ENCODE data around the gene CD70.
"Not testable (repeated sequence)": the region's sequence is repeated elsewhere in the genome, so short reads cannot be mapped to it uniquely, and the experiment has no call there.

CD70 gene

DNA sequence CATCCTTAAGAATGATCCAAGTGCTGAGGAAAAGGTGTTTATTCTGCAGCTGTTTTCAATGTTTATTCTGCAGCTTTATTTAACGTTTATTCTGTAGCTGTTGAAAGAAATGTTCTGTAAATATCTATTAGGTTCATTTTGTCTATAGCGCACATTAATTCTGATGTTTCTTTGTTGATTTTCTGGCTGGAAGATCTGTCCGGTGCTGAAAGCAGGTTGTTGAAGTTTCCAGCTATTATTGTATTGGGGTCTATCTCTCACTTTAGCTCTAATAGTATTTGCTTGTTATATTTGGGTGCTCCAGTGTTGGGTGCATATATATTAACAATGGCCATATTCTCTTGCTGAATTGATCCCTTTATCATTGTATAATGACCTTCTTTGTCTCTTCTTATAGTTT, 20.2 kb downstream of the CD70 start:
- no peak for DNase-seq (ENCODE audit: low read depth)

DNA sequence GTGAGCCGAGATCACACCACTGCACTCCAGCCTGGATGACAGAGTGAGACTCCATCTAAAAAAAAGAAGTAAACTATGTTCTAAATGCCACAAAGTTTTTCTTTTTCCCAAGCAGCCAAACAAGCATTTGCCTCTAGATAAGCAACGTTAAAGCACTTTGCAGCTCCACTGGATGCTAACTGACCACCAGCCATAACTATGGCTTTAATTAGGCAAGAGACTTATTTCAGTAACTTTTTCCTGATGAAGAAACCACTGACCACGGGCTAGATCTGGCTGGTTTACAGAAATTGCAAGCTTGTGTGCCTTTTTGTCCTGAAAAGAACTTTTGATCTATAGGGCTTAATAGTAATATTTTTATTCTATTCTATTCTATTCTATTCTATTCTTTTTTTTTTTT, 22.1 kb downstream of the CD70 start:
- DNase-seq (ENCODE audit: low read depth): no peak

DNA sequence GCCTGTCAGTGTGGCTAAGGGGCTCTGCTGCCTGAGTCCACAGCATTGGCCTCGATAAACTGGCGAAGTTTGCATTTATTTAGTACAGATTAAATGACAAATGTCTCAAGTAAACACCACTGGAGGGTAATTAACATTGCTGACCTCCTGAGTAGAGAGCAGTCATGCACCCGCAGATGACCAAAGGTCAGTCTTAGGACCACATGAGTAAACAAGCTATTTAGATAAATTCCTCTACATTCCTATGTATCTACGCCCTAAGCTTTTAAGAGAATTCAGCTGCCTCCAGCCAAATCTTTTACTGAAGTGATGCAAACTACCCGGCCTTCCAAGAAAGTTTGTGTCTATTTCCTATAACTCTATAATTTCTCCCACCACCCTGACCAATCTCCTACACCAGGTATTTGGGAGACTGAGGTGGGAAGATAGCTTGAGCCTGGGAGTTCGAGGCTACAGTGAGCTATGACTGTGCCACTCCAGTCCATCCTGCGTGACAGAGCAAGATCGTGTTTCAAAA, 22.9 kb downstream of the CD70 start:
- DNase-seq (ENCODE audit: low read depth): no peak

DNA sequence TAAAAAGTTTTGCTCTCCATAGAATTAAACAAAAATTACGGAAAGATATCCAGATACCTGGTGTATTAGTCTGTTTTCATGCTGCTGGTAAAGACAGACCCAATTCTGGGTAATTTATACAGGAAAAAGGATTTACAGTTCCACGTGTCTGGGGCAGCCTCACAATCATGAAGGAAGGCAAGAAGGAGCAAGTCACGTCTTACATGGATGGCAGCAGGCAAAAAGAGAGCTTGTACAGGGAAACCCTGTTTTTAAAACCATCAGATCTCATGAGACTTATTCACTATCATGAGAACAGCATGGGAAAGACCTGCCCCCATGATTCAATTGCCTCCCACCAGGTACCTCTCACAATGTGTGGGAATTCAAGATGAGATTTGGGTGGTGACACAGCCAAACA, 24.2 kb downstream of the CD70 start:
- not testable (repeated sequence) for DNase-seq (ENCODE audit: low read depth)

DNA sequence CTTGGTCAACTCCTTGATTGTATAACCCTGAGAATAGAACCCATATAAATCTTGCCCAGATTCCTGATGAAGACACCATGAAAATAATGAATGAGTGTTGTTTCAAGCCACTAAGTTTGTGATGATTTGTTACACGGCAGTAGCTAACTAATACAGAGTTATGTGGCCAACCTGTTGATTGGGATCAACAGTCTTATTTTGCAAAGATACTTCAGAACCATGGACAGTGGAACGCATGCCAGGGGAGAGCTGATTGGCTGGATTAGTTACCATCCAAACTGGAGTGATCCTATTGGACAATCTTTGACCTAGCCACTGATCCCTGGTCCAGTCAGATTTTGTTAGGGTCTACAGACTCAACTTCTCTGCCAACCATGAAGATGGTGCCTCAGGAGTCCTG, 26.6 kb downstream of the CD70 start:
- DNase-seq (ENCODE audit: low read depth): no peak

DNA sequence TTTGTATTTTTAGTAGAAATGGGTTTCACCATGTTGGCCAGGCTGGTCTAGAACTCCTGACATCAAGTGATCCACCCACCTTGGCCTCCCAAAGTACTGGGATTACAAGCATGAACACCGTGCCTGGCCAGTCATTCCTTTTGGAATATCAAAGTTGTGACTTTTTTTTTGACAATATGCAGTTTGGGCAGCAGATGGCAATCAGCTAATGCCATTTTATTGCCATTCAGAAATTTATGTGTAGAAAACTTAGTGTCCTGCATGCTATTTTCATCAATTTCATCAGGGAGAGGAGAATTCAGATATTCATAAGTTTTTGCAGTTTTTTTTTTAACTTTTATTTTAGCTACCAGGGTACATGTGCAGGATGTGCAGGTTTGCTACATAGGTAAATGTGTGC, 28.5 kb downstream of the CD70 start:
- DNase-seq (ENCODE audit: low read depth): not testable (repeated sequence)

DNA sequence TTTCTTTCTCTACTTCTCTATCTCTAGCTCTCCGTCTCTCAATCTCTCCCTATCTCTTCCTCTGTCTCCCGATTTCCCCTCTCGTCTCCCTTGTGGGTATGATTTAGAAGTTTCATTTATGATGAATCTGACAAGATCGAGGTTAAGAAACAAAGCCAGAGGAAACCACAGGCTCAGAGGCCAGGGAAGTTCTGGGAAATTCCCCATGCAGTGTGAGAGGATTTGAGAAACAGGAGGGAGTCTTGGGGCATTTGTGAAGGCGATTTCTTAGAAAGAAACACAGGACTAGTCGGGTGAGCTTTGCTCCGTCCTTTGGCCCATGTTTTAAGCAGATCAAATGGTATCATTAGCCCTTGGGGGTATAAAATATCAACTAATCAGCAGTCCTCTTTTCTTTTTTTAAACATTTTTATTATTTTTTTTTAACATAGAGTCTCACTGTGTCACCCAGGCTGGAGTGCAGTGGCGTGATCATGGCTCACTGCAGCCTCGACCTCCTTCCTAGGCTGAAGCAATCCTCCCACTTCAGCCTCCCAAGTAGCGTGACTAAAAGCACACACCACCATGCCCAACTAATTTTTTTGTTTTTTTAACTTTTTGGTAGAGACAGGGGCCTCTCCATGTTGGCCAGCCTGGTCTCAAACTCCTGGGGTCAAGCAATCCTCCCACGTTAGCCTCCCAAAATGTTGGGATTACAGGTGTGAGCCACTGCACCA, 34.3 kb downstream of the CD70 start:
- DNase-seq (ENCODE audit: low read depth): no peak

DNA sequence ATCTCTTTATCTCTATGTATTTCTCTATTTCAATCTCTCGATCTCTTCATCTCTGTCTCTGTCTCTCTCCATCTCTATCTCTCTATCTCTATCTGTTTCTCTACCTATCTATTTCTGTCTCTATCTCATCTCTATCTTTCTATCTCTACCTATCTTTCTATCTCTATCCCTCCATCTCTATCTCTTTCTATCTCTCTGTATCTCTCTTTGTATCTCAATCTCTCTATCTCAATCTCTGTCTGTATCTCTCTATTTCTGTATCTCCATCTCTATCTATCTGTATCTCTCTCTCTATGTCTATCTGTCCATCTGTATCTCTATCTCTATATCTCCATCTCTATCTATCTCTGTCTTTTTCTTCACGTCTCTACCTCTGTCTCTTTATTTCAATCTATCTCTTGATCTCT, 34.9 kb downstream of the CD70 start:
- no peak for DNase-seq (ENCODE audit: low read depth)

DNA sequence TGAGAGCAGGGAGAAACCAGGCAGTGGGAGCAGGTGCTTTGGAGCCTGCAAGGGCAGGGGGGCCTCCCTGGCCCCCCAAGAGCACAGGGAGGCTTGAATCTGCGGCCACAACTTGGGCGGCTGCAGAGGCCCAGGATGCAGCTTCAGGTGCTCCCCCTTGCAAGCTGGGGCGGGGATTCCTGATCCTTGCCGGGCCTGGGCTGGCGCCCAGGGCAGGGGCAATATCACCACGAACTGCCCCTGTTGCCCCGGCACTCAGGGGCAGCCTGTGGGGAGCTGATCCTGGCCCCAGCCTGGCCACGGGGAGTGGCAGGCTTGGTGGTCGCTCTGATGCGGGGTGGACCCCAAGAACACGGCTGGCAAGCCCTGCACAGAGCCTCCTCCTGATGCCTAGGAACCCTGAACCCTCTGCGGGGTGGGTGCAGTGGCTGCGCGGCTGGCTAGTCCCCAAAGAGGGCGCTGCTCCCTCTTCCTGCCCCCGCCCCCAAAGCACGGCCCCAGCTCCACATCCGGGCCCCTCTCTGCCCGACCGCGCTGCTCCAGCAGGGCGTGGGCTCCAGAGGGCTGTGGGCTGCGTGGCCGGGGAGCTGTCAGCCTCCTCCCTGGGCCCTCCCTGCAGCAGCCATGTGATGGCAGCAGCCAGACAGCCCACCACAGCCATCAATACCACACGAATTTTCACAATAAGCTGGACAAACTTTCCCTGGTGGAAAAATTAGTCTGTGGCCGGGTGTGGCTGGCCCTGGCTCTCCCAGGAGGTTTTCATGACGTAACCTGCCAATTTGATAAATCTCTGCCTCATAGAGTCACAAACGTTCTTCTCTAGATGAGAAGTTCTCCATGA, 39.1 kb downstream of the CD70 start:
- DNase-seq (ENCODE audit: low read depth): no peak

DNA sequence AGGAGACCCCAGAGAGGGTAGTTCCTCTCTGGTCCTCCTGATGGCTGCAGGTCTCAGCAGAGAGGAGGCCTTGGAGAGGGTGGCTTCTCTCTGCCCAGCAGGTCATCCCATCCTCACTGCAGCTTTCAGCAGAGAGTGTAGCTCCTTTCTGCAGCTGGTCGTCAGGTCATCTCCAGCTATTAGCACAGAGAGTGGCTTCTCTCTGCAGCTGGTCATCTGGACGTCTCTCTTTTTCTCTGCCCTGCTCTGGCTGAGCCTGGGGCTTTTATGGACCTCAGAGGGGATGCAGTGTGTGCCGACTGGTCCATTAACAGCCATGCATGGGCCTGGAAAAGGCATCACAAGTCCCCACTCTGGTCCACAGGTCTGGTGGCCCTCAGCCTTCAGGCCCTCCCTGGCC, 39.9 kb downstream of the CD70 start:
- no peak for DNase-seq (ENCODE audit: low read depth)

DNA sequence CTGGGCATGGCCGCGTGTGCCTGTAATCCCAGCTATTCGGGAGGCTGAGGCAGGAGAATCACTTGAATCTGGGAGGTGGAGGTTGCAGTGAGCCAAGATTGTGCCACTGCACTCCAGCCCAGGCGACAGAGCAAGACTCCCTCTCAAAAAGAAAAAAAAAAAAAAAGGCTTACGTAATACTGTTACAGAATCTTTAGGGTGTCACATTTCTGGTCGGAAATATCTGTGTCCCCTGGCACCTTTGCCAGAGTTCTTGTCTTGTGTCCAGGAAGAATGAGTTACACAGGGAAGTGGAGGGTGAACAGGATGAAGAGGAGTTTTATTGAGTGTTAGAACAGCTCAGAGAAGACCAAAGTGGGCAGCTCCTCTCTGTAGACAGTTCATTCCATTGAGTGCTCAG, 40.3 kb downstream of the CD70 start:
- not testable (repeated sequence) for DNase-seq (ENCODE audit: low read depth)

DNA sequence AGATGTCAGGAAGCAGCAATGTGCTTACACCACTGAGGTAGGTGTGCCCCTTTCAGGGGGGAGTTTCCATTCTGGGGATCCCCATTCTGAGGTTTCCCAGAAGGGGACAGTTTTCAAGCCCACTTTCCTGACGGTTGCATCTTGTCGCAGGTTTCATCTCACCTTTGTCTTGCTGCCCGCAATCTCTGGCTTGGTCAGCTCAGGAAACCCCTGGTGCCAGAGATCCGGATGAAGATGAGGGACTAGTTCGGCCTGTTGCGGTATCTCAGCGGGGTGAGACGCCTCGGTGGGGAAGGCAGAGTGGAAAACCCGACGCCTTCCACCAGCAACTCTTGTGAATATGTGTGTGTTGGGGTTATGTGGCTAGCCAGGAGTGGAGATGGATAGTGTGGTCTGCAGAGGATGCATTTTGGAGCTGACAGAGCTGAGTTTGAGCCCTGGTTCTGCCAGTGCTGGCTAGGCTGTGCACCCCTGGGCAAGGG, 47.0 kb downstream of the CD70 start:
- DNase-seq (ENCODE audit: low read depth): no peak

DNA sequence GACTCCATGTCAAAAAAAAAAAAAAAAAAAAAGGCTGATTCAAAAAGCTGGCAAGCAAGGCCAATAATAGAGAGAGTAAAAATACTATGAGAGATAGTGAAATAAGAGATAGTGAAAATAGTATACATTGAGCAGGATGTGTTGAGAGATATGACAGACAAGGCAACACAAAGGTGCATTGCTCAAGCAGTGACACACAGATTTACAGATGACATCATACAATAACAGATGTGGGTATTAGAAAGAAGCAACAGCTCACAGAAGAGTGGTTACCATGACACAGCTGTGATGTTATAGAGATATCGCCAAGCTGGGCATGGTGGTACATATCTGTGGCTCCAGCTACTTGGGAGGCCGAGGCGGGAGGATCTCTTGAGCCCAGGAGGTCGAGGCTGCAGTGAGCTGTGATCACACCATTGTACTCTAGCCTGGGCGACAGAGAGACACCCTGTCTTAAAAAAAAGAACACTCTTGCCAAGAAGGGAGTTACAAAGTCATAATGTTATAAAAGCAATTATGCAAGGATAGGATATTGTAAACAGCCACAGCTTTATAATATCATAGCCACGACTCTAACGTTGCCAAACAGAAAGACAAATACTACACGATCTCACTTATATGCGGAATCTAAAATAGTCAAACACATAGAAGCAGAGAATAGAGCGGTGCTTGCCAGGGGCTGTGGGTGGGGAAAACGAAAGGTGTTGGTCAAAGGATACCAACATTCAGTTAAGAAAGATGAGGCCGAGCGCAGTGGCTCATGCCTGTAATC, 49.8 kb downstream of the CD70 start:
- no peak for DNase-seq (ENCODE audit: low read depth)

DNA sequence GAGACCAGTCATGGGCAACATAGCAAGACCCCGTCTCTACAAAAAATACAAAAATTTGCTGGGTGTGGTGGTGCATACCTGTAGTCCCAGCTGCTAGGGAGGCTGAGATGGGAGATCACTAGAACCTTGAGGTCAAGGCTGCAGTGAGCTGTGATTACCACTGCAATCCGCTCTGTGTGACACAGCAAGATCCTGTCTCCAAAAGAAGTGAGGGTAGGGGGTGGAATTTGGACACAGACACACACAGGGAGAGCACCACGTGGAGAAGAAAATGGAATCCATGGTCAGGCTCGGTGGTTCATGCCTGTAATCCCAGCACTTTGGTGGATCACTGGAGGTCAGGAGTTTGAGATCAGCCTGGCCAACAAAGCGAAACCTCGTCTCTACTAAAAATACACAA, 51.4 kb downstream of the CD70 start:
- DNase-seq (ENCODE audit: low read depth): no peak
